AG09309 (cell line): ENCODE measurements around the gene AGK.
"Not testable (repeated sequence)": the region's sequence is repeated elsewhere in the genome, so short reads cannot be mapped to it uniquely, and the experiment has no call there.

Experiments used
- DNase-seq: peaks from one replicate; pipeline ENCODE4 v3.0.0-alpha.2; 2010; ENCODE audit warnings: low read depth
- H3K4me3 ChIP-seq: 2 replicates; pipeline ENCODE4 v1.5.1; 2011; ENCODE audit warnings: mild to moderate bottlenecking, low read depth, low read length, moderate library complexity; ENCODE audit not compliant: control insufficient read depth
- TF ChIP-seq, protein P1 (sequence below): IDR thresholded peaks from 2 replicates; pipeline ENCODE4 v1.5.1; 2011; ENCODE audit warnings: mild to moderate bottlenecking, low read depth, low read length, inconsistent platforms; ENCODE audit not compliant: insufficient read depth, control insufficient read depth; ENCODE audit errors: missing control alignments

The AGK gene

DNA sequence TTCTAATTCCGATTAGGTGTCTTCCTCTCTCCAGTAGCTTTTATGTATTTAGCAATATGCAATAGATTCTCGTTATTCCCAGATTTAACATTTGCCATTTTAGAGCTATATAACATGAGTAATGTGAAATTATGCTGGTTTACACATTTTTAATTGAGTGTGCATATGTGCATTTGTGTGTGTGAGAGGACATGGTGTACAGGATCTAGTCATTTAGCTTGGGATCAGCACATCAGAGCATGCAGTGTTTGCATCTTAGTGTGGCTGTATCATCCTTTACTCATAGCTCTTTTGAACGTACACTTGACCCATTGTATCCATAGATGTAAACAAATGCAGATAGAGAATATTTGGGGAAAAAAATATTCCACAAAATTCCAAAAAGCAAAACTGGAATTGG is 84.8 kb downstream of the AGK start:
- TF ChIP-seq, protein P1, sequence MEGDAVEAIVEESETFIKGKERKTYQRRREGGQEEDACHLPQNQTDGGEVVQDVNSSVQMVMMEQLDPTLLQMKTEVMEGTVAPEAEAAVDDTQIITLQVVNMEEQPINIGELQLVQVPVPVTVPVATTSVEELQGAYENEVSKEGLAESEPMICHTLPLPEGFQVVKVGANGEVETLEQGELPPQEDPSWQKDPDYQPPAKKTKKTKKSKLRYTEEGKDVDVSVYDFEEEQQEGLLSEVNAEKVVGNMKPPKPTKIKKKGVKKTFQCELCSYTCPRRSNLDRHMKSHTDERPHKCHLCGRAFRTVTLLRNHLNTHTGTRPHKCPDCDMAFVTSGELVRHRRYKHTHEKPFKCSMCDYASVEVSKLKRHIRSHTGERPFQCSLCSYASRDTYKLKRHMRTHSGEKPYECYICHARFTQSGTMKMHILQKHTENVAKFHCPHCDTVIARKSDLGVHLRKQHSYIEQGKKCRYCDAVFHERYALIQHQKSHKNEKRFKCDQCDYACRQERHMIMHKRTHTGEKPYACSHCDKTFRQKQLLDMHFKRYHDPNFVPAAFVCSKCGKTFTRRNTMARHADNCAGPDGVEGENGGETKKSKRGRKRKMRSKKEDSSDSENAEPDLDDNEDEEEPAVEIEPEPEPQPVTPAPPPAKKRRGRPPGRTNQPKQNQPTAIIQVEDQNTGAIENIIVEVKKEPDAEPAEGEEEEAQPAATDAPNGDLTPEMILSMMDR, result no peak
- DNase-seq, result no peak

GRCh38 chr7:141640239-141640840 is 89.1 kb downstream of the AGK start:
- H3K4me3 ChIP-seq, result no peak overlapping the region
- TF ChIP-seq, protein P1, result no peak
- DNase-seq, result no peak

More for the DNA sequence above, 84.8 kb downstream of the AGK start:
- H3K4me3 ChIP-seq, result no peak overlapping the region

DNA sequence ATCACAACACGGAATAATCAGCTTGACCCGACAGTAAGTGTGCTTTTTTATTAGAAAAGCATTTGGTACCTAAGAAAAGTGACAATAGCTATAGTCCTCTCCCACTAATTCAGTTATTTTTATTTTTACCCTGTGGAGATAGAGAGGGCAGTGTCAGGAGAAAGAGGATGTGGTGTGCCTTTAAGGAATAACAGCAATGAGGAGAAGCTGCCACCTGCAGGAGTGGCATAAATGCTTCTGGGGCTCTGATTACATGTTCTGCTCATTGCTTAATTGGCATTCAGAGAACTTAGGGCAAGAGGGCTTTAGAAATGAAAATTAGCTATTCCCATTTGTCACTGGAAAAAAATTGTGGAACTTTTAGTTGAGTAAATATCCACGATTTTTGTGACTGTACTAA is 90.7 kb downstream of the AGK start:
- H3K4me3 ChIP-seq, result no peak overlapping the region
- no peak for DNase-seq
- TF ChIP-seq, protein P1, result no peak

DNA sequence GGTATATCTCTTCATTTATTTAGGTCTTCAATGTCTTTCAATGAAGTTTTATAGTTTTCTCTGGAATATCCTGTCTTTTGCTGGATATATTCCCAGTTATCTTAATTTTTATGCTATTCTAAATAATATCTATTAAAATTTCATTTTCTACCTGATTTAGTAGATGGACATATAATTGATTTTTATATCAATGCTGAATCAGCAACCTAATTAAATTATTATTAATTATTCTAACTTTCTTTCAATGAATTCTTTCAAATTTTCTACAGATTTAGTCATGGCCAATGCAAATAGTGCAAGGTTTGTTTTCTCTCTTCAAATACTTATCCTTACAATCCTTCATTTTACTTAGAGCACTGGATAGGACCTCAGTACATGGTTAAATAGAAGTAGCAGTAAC is 94.0 kb downstream of the AGK start:
- TF ChIP-seq, protein P1, result no peak
- H3K4me3 ChIP-seq, result no peak overlapping the region
- no peak for DNase-seq

- no peak overlapping the region for H3K4me3 ChIP-seq
- no peak for DNase-seq
- TF ChIP-seq, protein P1, result no peak
These were observed 95.7 kb downstream of the AGK start for GRCh38 chr7:141646826-141647480.

DNA sequence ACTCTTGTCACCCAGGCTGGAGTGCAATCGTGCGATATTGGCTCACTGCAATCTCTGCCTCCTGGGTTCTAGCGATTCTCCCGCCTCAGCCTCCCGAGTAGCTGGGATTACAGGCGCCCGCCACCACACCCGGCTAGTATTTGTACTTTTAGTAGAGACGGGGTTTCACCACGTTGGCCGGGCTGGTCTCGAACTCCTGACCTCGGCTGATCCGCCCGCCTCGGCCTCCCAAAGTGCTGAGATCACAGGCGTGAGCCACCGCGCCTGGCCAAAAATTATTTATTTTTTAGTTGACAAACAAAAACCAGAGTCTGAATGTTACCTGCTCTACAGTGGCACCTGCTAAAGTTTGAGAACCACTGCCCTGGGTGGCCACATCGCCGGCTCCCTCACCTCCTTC is 96.5 kb downstream of the AGK start:
- not testable (repeated sequence) for DNase-seq, H3K4me3 ChIP-seq

DNA sequence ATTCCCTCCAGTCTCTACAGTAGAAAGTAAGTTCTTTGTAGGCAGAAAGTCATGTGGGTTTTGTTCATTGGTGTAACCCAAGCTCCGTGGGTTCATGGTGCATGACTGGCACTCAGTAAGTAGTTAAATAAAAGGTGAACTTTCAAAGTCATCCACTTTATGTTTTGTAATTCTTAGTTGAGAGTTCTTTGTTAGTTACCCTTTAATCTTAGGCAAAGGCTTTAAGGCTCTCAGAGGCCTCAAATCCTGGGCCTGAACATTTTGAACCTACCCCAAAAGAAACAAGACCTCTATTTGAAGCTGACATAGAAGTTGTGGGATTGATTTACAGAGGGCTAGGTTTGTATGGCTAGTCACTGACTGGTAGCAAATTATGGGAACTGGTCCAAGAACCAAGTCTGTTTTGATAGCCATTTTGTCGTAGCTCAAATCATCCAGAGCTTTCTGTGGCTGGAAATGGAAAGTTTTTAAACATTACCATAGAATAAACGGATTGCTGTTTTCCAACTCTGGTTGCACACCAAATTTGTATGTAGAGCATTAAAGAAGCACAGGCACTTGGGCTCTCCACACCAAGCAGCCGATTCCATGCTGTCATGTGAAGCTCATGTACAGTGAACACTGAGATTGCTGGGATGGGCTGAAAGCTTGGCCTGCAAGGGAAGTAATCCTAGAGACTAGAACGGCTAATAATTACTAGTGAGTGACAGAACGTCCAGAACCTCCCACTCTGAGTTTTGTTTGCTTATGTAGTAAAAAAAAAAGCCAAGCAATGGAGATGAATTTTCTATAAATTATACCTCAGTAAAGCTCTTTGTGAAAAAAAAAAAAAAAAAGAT is 97.3 kb downstream of the AGK start:
- TF ChIP-seq, protein P1, result no peak
- DNase-seq, result no peak
- H3K4me3 ChIP-seq, result no peak overlapping the region
